WI38 (cell line): Measurements from ENCODE around the gene REX1BD.

ENCODE experiments used
- H3K4me3 ChIP-seq: 2 replicates; pipeline ENCODE4 v1.5.1; 2011; ENCODE audit warnings: low read depth, mild to moderate bottlenecking, control low read depth, low read length
- TF ChIP-seq, protein P1 (sequence below): IDR thresholded peaks from 2 replicates; pipeline ENCODE4 v1.5.1; 2012; ENCODE audit warnings: low read depth, mild to moderate bottlenecking, control low read depth, low read length

REX1BD gene

DNA sequence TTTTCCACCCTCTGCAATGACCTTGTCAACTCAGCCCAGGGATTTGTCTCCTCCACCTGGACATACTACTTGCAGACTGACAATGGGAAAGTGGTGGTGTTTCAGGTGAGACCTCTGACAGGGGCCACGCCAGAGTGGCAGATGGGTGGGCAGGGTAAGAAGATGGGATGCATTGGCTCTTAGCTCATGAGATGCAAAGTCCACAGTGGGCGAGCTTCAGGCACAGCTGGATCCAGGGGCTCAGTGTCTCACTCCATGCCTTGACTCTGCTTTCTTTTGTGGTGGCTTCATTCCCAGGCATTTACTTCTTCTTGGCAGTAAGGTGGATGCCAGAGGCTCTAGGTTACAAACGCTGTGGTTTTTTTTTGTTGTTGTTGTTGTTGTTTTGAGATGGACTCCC, 27.4 kb downstream of the REX1BD start:
- H3K4me3 ChIP-seq, result no peak overlapping the region
- TF ChIP-seq, protein P1, sequence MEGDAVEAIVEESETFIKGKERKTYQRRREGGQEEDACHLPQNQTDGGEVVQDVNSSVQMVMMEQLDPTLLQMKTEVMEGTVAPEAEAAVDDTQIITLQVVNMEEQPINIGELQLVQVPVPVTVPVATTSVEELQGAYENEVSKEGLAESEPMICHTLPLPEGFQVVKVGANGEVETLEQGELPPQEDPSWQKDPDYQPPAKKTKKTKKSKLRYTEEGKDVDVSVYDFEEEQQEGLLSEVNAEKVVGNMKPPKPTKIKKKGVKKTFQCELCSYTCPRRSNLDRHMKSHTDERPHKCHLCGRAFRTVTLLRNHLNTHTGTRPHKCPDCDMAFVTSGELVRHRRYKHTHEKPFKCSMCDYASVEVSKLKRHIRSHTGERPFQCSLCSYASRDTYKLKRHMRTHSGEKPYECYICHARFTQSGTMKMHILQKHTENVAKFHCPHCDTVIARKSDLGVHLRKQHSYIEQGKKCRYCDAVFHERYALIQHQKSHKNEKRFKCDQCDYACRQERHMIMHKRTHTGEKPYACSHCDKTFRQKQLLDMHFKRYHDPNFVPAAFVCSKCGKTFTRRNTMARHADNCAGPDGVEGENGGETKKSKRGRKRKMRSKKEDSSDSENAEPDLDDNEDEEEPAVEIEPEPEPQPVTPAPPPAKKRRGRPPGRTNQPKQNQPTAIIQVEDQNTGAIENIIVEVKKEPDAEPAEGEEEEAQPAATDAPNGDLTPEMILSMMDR, result no peak

DNA sequence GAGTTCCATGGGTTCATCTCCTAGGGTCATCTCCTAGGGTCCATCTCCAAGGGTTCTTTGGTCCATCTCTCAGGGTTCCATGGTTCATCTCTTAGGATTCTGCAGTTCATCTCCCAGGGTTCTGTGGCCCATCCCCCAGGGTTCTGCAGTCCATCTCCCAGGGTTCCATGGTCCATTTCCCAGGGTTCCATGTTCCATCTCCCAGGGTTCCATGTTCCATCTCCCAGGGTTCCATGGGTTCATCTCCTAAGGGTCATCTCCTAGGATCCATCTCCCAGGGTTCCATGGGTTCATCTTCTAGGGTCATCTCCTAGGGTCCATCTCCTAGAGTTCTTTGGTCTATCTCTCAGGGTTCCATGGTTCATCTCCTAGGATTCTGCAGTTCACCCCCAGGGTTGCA, 29.0 kb downstream of the REX1BD start:
- H3K4me3 ChIP-seq, result no peak overlapping the region
- TF ChIP-seq, protein P1, result no peak

DNA sequence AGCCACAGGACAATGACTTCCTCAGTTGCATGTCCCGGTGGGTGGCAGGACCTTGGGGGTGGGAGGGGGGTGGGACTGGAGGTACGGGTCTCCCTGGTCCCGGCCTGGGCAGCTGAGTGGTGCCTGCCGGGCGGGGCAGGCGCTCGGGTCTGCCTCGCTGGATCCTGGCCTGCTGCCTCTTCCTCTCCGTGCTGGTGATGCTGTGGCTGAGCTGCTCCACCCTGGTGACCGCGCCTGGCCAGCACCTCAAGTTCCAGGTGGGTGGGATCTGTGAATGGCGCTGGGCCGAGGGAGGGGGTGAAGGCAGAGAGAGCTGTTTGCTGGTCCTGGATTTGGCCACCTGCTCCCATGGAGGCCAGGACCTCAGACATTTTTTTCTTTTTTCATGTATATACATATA, 29.6 kb downstream of the REX1BD start:
- TF ChIP-seq, protein P1, result no peak
- H3K4me3 ChIP-seq, result no peak overlapping the region

DNA sequence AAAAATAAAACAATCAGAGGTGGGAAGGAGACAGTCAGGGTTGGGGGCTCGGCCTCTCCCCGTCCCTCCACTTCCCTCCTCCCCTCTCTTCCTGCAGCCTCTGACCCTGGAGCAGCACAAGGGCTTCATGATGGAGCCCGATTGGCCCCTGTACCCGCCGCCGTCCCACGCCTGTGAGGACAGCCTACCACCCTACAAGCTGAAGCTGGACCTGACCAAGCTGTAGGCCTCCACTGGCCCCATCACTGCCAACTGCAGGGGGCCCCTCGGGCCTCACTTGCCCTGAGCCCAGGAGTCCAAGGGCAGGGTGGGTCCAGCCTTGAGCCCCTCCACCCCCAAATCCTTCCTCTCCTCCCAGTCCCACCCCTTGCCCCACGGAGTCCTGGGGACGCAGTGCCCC, 31.7 kb downstream of the REX1BD start:
- TF ChIP-seq, protein P1, result no peak
- no peak overlapping the region for H3K4me3 ChIP-seq

DNA sequence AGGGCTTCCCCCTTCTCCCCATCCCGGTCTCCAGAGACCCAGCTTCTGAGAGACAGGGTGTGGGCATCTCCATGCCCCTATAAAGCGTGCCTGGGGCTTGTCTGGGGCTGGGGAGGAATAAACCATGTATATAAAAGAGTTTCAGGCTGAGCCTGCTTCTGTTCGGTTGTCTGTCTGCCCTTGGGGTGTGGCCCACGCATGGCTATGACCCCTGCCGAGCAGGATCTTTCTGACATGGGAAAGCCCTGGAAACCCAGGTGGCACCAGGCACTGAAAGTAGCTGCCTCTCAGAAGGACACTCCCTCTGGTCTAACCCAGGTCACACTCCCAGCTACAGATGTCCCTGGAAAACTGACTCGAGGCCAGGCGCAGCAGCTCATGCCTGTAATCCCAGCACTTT, 32.3 kb downstream of the REX1BD start:
- no peak overlapping the region for H3K4me3 ChIP-seq
- TF ChIP-seq, protein P1, result no peak

DNA sequence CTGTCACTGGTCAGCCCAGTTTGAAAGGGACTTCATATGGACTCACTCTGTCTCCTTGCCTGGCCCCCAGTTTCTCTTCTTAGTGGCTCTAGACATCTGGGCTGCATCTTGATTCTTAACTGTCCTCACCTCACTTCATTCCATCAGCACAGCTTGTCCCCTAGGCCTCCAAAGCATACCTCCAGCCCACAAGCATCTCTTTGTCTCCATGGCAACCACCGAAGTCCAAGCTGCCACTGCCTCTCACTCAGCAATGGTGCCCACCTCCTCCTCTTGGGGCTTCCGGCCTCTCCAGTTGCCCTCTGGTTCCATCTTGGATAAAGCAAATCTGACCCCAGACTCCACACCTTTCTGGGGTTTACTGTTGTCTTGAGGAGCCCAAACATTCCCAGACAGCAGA, 38.3 kb downstream of the REX1BD start:
- no peak overlapping the region for H3K4me3 ChIP-seq
- TF ChIP-seq, protein P1, result no peak

DNA sequence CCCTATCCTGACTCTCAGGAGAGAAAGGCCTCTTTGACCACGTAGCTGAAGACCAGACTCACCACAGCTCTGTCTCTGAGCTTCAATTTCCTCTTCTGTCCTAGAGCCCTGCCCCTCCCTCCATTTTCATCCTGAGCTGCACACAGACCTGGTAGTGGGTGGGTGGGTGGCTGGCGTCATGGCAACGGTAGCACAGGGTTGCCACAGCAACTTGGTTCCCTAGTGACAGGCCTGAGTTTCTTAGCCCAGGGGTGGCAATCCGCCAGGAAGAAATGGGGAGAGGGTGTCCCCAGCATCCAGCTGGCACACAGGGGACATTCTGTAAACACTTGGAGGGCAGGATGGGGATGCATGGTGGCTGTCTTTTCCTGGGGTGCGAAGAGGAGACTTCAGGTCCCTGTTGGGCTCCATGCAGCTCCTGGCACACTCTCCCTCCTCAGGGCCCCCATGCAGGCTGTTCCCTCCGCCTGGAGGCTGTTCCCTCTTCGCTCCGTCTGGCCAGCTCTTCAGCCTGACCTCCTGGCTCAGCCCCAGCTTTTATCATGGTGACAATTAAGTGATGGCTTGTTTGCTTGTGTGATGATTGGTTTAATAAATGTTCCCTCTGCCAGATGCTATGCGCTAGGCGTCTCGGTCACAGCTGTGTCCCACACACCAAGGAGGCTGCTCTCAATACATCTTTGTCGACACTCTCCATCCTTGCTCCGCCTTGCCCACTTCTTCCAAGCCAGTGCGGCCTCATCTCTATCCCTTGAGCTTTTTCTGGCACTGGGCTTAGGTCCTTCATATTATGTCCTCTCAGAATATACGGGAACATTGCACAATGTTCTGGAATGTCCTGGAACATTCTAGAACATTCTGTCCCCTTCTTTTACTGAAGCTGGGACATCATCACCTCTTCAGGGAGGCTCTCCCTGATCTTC, 40.8 kb downstream of the REX1BD start:
- H3K4me3 ChIP-seq, result no peak overlapping the region
- TF ChIP-seq, protein P1, result no peak
